SHP77 treated with DMSO at 0.1 percent for 48 hours (cell line): ENCODE measurements around the gene ESRP2.
A peak's percentile ranks its signal among the peaks of the same experiment; 100 is the strongest.

Experiments
- DNase-seq: peaks from one replicate; lab custom pipeline; 2025; lab: John Stamatoyannopoulos, UW

The ESRP2 gene

DNA sequence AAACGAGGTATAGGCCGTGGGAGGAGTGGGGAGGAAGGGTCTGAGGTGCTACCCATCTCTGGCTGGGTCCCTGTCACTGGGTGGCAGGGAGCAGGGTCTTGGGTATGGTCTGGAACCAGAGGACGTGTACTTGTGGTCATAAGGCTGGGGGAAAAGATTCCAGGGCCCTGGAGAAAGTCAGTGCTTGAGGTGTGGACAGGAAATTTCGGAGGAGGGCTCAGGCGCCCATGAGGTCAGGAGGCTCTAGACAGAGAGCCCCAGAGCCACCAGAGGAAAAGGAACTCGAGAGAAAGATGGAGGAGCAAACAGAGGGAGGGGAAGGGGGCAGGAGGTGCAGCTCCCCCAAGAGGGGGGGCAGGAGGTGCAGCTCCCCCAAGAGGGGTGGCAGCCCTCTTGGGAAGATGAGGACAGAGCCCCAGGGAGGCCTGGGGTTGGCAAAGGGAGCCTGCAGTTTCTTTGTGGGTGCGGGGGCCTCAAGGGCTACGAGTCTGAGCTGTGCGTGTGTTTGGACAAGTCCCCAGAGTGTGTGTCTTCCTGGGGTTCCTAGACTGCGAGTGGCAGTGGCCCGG lies 27.7 kb upstream of the ESRP2 start:
- no peak for DNase-seq

DNA sequence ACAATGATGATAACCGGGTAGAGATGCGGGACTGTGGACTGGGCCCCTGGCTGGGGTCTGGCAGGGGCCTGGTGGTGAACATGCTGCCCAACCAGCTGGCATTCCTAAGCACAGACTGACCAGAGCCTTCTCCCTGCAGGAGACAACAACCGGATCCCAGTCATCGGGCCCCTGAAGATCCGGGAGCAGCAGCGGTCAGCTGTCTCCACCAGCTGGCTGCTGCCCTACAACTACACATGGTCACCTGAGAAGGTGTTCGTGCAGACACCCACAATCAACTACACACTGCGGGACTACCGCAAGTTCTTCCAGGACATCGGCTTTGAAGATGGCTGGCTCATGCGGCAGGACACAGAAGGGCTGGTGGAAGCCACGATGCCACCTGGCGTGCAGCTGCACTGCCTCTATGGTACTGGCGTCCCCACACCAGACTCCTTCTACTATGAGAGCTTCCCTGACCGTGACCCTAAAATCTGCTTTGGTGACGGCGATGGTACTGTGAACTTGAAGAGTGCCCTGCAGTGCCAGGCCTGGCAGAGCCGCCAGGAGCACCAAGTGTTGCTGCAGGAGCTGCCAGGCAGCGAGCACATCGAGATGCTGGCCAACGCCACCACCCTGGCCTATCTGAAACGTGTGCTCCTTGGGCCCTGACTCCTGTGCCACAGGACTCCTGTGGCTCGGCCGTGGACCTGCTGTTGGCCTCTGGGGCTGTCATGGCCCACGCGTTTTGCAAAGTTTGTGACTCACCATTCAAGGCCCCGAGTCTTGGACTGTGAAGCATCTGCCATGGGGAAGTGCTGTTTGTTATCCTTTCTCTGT lies 23.3 kb upstream of the ESRP2 start:
- no peak for DNase-seq

DNA sequence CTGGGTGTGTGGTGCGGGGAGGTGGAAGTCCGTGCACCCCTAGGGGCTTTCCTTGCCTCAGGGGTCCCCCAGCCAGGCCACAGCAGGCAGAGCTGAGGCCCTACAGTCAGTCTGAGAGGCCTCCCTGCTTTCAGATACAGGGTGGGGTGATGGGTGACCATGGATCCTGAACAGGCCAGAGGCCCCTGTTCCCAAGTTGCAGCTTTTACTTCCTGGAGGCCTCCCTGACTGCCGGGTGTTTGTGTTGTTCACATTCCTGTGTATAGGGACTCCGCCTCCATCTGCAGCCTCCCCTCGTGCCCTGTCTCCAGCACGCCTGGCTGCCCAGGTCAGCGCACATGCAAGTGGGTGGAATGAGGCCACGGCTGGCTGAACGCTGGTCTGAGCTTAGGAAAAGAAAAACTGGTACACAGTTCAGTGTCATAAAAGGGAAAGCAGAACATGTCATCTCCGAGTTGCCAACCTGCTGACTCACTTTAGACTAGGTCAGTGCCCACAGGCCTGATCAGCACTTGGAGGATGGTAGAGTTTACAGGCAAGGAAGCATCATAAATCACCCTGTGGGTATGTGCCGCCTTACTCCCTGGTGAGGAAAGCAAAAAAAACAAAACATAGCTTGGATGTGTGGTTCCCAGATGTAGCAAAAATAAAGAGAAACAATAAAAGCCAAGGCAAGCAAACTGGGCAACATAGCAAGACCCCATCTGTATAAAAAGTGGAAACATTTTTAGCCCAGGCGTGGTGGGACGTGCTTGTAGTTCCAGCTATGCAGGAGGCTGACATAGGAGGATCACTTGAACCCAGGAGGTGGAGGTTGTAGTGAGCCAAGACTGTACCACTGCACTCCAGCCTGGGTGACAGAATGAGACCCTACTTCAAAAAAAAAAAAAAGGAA lies 22.2 kb upstream of the ESRP2 start:
- DNase-seq: no peak

DNA sequence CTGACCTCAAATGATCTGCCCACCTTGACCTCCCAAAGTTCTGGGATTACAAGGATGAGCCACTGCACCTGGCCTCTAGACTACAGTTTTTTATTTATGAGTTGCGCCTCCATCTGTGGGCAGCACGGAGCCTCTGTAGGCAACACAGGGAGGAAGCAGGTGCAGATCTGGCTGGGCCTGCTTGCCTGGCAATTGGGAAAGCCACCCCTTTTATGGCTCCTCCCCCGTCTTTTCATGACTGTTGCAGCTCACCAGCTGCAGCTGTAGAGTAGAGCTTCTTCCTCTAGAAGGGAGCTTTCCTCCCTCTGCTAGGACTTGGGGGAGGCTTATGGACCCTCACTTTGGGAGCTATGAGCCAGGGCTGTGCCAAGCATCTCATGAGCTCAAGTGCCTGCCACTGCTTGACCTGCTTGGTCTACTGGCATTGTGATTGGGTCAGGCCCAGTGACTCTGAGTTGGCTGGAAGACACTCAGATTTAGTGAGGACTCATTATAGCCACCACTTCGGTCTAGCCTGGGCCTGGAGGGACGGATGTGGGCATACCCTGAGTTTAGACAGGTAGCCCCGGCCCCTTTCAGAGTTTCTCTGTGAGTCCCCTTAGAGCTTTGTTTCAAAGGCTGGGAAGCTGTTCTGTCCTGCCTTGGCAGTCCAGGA lies 21.5 kb upstream of the ESRP2 start:
- DNase-seq: peak; percentile 87

DNA sequence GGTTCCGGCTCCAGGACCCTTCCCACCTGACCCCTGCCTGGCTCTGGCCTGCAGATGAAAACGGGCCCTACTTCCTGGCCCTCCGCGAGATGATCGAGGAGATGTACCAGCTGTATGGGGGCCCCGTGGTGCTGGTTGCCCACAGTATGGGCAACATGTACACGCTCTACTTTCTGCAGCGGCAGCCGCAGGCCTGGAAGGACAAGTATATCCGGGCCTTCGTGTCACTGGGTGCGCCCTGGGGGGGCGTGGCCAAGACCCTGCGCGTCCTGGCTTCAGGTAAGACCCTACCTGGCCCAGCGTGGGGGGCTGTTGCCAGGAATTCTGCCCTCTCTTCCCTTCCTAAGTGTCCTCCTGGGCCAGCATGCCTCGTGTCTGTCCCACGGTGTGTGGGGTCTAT lies 19.8 kb upstream of the ESRP2 start:
- no peak for DNase-seq

DNA sequence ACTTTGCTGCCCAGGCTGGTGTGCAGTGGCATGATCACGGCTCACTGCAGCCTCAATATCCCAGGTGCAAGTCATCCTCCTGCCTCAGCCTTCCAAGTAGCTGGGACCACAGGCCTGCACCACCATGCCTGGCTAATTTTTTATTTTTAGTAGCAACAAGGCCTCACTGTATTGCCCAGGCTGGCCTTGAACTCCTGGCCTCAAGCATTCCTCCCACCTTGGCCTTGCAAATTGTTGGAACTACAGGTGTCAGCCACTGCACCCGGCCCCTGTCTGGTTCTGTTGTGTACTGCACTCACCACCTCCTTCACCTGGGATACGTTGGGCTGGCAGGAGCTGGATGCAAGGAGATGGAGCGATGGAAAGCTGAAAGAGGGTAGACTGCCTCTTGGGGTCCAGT lies 17.8 kb upstream of the ESRP2 start:
- DNase-seq: no peak

DNA sequence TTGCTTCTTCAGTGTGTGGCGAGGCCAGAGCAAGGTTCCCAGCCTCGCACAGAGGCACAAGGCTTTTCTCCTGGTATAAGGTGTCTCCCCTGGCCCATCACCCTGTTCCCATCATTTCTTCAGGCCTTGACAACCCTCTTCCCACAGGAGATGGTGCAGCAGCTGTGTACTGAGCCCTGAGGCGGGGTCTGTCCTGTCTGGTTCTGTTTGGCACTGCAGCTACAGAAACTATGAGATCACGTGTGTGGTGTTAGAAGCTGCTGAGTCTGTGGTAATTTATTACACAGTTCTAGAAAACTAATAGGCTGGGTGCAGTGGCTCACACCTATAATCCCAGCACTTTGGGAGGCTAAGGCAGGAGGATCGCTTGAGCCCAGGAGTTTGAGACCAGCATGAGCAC lies 16.5 kb upstream of the ESRP2 start:
- no peak for DNase-seq

DNA sequence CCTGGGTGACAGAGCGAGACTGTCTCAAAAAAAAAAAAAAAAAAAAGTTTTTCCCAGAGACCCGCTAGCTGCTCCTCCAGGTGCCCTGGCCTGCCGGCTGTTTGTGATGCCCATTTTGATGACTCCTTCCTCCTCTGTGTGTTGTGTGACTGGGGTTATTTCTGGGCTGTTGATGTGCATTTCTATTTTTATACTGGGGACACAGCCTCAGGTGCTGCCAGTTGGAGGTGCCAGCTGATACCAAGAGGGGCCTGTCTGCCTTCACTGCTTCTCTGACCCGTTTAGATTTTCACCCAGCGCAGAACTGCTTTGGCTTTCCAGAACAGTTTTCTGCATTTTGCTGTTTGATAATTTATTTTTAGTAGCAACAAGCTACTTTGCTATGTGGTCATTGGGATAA lies 15.9 kb upstream of the ESRP2 start:
- no peak for DNase-seq

DNA sequence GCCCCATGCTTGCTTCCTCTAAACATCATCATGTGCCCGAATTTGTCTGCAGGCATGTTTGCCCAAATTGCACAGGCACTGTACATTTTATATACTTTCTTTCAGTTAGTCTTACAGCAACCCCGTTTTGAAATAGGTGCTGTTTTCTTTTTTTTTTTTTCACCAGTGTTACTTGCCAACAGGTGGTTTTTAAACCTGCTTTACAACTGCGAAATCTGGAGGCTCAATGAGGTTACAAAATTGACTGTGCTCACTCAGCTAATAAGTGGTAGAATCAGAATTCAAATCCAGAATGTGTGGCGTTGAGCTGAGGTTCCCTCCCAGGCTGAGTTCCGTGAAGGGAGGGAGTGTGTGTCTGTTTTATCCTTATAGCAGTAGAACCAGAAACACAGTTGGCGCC lies 15.0 kb upstream of the ESRP2 start:
- DNase-seq: no peak

DNA sequence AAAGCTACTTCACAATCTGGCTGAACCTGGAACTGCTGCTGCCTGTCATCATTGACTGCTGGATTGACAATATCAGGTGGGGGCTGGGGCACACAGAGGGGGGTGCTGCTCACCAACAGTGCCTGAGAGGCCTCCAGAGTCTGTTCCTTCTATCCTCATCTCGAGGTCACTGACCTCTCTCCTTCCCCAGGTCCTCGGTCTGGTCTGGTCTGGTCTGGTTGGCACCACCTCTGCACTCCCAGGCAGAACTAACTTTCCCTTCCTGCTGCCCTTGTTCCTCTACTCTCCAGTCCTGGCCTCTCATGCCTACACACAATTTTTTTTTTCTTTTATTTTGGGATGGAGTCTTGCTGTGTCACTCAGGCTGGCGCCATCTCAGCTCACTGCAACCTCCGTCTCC lies 13.4 kb upstream of the ESRP2 start:
- no peak for DNase-seq

DNA sequence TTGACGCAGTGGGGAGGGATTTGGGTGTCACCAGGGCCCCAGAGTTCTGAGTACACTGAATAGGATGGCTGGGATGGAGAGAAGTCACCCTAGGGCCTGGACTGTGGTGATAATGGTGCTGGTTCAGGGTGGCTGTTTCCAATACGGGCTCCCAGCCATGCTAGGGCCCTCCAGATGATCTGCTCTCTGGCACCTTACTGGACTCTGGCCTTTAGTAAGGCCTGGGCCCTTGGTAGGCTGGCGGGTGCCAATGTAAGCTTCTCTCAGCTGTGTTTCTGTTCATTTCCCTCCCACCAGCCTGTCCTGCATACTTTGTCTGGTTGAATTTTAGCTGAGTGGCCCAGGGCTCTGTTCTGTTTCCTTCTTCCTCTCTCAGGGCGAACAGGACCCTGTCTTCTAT lies 12.0 kb upstream of the ESRP2 start:
- no peak for DNase-seq

DNA sequence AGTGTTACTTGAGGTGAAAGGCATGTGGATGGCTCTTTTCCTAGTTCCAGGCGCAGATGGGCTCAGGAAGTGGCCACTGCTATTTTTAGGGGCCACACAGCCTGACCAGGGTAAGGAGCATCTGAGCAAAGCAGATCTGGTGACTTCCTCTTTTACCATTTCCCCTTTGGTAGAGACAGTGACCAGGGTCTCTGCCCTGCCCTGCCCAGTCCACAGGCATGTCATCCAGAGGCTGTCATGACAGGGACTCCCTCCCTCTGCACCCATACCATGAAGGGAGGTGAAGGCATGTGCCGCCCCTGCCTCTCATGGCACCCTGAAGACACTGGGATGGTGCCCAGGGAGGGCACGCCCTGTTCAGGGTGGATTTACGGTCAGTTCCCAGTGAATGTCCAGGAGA lies 11.5 kb upstream of the ESRP2 start:
- DNase-seq: no peak

DNA sequence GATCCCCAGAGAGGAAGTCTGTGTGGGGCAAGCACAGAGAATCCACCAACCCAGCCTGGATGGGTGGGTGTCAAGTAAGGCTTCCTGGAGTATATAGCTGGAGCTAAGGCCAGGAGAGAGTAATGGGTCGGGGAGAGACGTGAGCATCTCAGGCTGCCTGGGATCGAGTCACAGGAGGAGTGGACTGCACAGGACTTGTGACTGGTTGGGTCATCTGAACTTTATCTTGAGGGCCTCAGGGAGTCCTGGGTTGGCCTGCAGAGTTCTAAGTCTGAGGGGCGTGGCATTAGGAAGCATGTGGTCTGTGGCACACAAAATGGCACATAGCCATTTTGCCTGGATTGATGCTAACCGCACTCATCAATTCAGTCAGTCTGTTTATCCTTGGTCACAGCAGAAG lies 10.7 kb upstream of the ESRP2 start:
- DNase-seq: no peak

DNA sequence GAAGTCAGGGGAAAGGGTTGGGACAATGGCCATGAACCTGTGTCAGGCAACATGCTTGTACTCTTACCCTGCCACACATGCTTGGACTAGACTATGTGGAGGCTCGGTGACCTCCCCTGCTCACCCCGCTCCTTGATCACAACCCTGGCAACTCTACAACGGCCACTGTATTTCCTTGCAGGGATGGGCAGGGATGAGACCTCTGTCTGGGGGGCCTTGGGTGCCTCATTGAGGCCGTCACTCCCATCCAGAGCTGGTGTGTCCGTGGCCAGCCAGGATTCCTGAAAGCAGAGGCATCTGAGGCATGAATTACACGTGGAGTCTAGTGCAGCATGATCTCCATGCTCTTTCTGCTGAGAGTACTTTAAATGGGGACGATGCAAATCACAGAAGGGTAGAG lies 10.2 kb upstream of the ESRP2 start:
- no peak for DNase-seq

DNA sequence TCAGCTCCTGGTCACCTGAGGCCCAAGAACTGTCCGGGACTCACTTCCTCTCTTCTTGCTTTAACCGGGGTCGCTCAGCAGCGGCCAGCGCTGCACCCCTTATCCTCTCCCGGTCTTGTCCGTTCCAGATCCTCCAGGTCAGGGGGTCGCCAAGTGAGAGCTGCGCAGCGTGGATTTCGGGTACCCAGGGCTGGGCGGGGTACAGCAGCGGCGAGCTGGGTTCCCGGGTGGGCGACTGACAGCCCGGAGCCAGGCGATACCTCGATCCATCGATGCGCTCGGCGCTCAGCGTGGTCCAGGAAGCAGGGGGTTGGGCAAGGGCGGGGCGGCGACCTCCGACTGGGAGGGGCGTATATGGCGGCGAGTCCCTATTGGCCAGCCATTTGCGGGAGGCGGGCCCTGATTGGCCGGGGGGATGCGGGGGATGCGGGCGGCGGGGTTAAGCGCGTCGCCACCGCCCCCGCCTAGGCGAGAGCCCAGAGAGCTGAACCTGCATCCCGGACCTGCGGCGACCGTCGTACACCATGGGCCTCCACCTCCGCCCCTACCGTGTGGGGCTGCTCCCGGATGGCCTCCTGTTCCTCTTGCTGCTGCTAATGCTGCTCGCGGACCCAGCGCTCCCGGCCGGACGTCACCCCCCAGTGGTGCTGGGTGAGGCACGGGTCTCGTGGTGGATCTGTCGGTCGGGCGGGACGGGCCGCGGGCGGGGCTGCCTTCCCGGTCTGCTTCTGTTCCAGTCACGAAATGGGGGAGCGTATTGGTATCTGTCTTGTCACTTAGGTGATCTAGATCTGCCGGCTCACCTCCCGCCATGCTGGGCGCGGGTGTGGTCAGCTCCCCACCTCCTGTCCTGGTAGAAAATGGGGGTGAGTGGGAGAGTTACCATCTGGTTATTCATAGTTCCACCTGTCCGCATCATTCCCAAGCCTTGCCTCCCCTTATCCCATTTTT lies 9.3 kb upstream of the ESRP2 start, which contains the start of gene PLA2G15:
PLA2G15 (plus strand) TSS at position 471 of the 951 bp plus-strand sequence; CDS start at position 525, 54 bp downstream.
- DNase-seq: peak; percentile 49

DNA sequence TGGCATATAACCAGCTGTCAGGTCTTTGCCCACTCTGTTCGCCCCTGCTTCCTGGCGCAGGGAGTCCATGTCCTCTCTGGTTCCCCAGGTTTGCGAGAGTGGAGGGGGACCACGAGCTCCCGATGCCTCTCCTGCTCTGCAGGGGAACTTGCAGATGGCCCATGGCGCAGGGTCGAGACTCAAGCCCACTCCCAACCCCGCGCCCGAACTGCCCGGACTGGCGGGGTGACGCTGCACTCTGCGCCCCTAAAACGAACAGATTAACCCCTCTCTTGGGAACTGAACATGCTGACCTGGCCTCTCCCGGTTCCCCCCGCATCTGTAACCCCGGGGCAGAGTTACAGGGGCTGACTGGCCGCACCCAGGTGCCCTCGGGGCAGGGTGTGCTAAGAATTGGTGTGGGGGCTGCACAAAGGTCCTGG lies 8.6 kb upstream of the ESRP2 start:
- DNase-seq: no peak

DNA sequence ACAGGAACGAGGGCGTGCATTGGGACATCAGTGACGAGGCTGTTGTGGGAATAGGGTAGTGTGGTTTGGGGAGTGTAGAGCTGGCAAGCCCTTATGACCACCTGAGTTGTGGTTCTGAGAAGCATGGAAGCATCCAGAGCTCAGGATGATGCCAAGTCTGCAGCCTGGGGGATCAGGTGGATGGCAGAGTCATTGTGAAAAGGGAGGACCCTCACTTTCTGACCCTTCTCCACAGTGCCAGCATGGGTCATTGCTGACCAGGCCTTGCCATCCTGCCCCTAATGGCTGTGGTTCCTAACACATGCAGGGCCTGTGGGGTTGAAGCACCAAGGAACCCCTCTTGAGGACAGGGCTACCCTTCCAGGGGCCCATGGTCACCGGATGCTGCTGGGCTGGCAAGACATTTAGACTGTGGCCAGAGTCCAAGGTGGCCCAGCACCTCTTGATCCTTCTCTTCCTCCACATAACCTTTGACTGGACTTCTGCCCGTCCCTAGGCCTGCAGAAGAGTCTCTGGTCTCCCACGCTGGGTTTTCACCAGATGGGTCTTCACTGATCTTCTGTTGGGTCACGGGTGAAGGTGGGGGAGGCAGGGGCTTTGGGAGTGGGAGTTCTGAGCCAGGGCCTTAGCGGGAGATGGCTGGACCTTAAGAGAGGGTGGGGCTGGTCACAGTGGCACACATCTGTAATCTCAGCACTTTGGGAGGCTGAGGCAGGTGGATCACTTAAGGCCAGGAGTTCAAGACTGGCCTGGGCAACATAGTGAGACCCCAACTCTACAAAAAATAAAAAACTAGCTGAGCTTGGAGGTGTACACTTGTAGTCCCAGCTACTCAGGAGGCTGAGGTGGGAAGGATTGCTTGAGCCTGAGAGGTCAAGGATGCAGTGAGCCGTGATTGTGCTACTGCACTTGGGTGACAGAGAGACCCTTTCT lies 7.3 kb upstream of the ESRP2 start:
- no peak for DNase-seq

DNA sequence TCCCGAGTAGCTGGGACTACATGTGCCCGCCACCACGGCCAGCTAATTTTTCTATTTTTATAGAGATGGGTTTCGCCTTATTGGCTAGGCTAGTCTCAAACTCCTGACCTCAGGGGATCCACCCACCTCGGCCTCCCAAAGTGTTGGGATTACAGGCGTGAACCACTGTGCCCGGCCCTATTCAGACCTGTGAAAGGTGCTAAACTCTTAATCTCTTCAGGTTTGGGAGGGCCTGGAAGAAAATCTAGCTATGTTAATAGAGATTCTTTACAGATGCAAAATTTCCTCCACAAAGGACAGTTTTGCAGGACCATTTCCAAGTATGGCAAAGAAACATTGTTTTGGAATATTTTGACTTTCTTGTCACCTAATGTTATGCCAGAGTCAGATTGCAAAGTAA lies 6.2 kb upstream of the ESRP2 start:
- DNase-seq: no peak

DNA sequence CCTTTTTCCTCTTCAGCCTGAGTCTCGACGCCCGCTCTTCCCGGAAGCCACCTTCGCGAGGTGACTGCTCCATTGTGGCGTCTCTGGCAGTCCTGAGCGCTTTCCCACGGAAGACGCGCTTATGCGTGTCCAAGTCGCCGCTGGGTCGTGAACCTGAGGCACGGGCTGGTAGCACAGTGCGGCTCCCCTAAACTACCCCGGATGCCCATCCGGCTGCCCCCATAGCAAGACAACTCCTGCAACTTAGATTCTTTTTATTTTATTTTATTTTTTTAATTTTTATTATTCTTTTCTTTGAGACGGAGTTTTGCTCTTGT lies 2.1 kb upstream of the ESRP2 start:
- no peak for DNase-seq
